GM18858 (cell line): ENCODE data around the gene RGS3.
"Not testable (repeated sequence)": the region's sequence is repeated elsewhere in the genome, so short reads cannot be mapped to it uniquely, and the experiment has no call there.

ENCODE experiments used
- ATAC-seq: cut with Tn5 transposase; IDR thresholded peaks from one replicate; pipeline ENCODE4 v1.9.1; 2021; ENCODE audit not compliant: unreplicated experiment

The RGS3 gene

GRCh38 chr9:113486327-113486726, 22.8 kb downstream of the RGS3 start:
- no peak for ATAC-seq

DNA sequence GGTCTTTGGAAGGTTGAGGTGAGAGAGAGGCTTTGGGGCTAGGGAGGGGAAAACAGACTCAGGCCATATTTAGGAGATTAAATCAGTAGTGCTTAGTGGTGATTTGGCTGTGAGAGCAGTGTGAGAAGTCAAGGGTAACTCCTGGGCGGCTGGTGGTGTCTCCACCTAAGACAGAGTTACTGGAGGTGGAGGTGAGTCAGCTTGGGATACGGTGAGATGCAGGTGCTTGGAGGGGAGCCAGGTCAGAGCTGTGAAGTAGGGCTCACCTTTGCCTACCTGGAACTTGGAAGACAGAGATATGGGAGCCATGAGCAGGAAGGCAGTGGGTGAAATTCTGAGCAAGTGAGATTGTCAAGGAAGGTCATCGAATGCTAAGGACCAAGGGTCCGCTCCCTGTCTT, 24.5 kb downstream of the RGS3 start:
- ATAC-seq = no peak

- no peak for ATAC-seq
These were observed 25.0 kb downstream of the RGS3 start for GRCh38 chr9:113488490-113488889.

DNA sequence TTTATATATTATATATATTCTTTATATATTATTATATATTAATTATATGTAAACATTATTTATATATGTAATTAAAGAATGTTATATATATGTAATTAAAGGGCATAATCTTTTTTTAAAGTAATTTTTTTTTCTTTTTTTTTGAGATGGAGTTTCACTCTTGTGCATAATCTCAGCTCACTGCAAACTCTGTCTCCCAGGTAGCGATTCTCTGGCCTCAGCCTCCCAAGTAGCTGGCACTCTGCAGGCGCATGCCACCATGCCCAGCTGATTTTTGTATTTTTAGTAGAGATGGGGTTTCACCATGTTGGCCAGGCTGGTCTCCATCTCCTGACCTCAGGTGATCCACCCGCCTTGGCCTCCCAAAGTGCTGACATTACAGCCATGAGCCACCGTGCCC, 27.6 kb downstream of the RGS3 start:
- ATAC-seq = not testable (repeated sequence)

GRCh38 chr9:113492343-113493202, 29.0 kb downstream of the RGS3 start:
- ATAC-seq = no peak

- ATAC-seq = no peak
These were observed 29.6 kb downstream of the RGS3 start for GRCh38 chr9:113493203-113493520.

DNA sequence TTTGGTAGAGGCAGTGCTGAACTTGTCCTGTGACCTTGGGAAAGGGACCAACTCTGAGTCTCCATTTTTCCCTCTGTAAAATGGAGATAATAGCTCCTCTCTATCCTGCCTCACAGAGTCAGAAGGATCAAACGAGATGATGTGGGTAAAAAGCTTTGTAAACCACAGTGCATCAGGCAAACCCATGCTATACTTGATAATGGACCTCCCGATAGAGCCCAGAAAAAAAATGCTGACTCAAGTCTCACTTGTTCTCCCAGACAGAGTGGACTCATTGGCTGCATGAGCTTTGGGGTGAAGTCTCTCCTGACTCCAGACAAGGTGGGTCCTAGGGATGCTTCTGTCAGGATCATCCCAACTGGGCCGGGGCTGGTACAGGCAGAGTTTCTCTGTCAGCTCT, 32.0 kb downstream of the RGS3 start:
- no peak for ATAC-seq

GRCh38 chr9:113497051-113497450, 33.5 kb downstream of the RGS3 start:
- no peak for ATAC-seq

- ATAC-seq = no peak
These were observed 35.8 kb downstream of the RGS3 start for GRCh38 chr9:113499153-113499875.

DNA sequence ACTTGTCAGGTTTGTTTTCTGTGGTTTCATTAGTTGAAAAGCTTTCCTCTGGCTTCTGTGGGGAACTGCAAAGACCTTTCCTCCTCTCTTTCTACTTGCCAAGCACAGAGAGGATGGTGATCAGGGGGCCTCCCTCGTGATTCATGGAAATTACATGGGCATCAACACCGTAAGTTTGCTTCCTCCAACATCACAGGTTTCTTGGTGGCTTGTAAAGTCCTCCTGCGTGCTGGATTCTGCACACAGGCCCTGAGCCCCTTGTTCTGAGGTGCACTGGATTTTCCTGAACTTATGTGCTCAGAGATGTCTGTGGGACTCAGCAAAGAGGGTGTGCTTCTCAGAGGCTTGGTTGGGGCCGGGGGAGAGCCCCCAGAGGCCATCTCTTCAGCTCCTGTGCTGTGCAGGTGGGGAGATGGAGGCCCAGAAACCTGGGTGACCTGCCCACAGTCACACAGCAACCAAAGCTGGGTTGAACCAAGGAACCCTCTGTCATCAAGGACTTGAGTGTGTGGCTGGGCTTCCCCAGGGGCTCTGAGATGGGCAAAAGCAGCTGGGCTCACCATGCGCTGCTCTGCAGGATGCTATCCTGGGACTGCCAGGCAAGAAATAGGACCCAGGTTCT, 36.5 kb downstream of the RGS3 start:
- no peak for ATAC-seq

DNA sequence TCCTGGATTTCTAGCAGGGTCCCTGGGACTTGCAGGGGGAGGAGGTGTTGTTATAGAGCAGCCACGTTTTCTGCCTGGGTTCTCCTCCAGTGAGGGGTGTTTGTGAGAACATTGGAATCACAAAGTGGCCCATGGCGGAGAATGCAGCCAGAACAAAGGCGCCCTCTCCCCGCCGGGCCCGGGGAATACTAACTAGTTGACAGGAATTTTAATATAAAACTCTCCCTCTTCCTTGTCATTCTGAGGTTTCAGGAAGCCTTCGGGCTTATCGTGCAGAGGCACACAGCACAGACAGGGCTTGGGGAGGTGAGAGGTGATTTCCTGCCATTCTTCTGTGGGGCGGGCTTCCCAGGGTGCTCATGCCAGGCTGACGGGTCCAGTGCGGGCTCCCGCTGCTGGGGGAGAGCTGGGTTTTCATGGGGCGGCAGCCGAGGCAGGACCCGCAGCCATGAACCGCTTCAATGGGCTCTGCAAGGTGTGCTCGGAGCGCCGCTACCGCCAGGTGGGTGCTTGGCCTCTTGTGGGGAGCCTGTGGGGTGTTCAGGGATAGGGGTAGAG, 37.7 kb downstream of the RGS3 start:
- no peak for ATAC-seq

- ATAC-seq = no peak
These were observed 38.3 kb downstream of the RGS3 start for GRCh38 chr9:113501852-113502251.

DNA sequence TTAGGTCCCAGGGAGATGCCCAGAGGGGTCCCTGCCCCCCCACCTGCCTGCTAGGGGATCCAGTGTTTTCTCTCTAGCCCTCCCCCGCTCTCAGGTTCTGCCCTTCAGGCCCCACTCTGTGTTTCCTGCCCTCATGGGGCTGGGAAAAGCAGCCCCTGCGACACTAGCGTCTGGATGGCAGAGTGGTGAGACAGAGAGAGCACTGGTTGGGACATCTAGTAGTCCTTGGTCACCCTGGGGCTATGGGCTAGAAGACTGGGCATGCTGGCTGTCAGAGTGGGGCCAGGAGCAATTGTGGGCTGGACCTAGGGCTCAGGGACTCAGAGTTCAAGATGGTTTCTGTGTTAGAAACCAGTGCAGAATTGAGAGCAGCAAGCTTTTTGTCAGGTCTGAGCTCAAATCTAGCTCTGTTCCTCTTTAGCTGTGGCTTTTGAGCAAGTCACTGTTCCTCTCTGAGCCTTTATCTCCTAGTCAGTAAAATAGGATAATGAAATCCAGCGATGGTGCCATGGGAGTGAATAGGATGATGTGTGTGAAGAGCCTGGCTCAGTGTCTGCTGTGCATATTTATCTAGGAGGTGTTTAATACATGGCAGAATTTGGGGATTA, 39.0 kb downstream of the RGS3 start:
- ATAC-seq = no peak

- no peak for ATAC-seq
These were observed 39.6 kb downstream of the RGS3 start for GRCh38 chr9:113503131-113503541.

- ATAC-seq = no peak
These were observed 40.2 kb downstream of the RGS3 start for GRCh38 chr9:113503613-113504211.

DNA sequence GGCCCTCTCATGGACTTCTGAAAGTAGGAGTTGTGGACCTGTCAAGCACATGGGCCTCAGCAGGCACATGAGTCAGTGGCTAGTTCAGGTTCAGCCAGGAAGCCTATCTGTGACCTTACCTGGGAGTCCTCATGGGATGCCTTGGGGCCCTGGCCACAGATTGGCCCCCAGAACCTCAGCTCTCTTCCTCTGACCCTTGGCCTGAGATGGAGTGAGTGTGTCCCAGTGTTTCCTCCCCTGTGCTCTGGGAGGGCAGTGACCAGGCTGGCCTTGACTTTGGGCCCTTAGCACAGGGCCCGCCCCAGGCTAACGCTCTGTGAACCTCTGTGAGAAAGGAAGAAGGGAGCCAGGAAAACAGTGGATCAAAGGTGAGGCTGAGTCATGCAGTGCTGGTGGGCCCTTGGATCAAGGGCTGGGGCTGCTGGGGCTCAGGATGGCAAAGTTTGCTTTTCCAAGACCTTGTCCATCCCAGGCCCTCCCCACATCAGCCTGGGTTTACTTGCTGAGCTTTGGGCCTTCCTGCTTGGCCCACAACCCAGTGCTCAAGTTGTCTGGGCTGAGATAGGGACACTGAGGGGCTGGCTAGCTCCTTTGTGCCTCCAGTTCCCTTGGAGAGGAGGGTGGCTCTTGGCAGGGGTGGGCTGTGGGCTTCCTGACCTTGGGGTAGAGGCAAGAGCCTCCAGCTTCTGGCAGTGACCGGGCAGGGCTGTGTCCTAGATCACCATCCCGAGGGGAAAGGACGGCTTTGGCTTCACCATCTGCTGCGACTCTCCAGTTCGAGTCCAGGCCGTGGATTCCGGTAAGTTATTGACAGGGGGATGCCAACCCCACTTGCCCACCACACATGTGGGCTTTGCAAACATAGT, 41.4 kb downstream of the RGS3 start:
- no peak for ATAC-seq

GRCh38 chr9:113506090-113506589, 42.6 kb downstream of the RGS3 start:
- no peak for ATAC-seq

GRCh38 chr9:113507256-113507655, 43.7 kb downstream of the RGS3 start:
- no peak for ATAC-seq

DNA sequence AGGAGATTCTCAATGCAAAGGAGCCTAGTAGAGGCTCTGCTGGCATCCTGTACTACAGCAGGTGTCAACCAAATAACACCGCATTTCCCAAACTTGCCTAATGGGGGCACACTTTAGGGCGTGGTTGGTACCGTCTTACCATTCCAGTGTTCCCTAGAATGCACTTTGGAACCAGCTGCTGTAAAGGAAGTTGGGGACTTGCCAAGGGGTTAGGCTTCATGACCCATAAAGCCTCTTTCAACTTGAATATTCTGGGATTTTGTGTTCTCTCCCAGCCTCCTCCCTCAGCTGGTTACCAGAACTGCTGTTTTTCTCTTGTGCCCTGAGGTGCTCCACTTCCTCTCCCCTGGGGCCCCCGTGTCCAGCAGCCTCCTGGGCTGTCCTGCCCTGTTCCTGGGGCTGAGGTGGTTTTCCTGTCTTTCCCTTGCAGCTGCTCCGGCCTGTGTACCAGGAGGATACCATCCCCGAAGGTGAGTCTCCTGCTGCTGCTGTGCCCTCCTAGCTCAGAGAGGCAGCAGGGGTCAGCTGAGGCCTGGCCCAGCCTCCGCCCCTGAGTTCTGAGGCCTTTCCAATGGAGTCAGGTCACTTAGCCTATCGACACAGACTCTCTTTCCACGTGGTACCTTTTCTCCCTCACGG, 44.7 kb downstream of the RGS3 start:
- ATAC-seq = no peak
